Fibroblast of pulmonary artery (primary cell): Measurements from ENCODE around the gene RANBP3.

Experiments
- DNase-seq: peaks from one replicate; pipeline ENCODE4 v3.0.0-alpha.2; 2010; ENCODE audit warnings: low read depth
- H3K4me3 ChIP-seq: replicated peaks from 2 replicates; pipeline ENCODE4 v1.5.1; 2011; ENCODE audit warnings: low read depth, mild to moderate bottlenecking, control low read depth, low read length, moderate library complexity
- CTCF ChIP-seq: IDR thresholded peaks from 2 replicates; pipeline ENCODE4 v1.5.1; 2011; ENCODE audit warnings: mild to moderate bottlenecking, control low read depth, low read length, inconsistent platforms; ENCODE audit errors: missing control alignments

RANBP3 gene

GRCh38 chr19:6005321-6006069, 27.6 kb upstream of the RANBP3 start:
- no peak for TF ChIP-seq CTCF

GRCh38 chr19:6003976-6004375, 26.0 kb upstream of the RANBP3 start:
- no peak overlapping the region for H3K4me3 ChIP-seq
- TF ChIP-seq CTCF: no peak
- DNase-seq: no peak

More at GRCh38 chr19:6005321-6006069, 27.6 kb upstream of the RANBP3 start:
- H3K4me3 ChIP-seq: no peak overlapping the region
- no peak for DNase-seq

- TF ChIP-seq CTCF: no peak
- DNase-seq: no peak
These were observed 24.7 kb upstream of the RANBP3 start for GRCh38 chr19:6002591-6002990.

GRCh38 chr19:6000228-6000847, 22.4 kb upstream of the RANBP3 start:
- no peak overlapping the region for H3K4me3 ChIP-seq
- TF ChIP-seq CTCF: no peak
- DNase-seq: no peak

More at GRCh38 chr19:6002591-6002990, 24.7 kb upstream of the RANBP3 start:
- H3K4me3 ChIP-seq: no peak overlapping the region

GRCh38 chr19:5999693-6000092, 21.8 kb upstream of the RANBP3 start:
- H3K4me3 ChIP-seq: no peak overlapping the region
- no peak for DNase-seq
- TF ChIP-seq CTCF: no peak

- peak; percentile 1 for TF ChIP-seq CTCF
- DNase-seq: no peak
- H3K4me3 ChIP-seq: no peak overlapping the region
These were observed 19.4 kb upstream of the RANBP3 start for GRCh38 chr19:5997371-5997770.
